ENCODE measurements around the gene AGMAT.

Gene AGMAT

DNA sequence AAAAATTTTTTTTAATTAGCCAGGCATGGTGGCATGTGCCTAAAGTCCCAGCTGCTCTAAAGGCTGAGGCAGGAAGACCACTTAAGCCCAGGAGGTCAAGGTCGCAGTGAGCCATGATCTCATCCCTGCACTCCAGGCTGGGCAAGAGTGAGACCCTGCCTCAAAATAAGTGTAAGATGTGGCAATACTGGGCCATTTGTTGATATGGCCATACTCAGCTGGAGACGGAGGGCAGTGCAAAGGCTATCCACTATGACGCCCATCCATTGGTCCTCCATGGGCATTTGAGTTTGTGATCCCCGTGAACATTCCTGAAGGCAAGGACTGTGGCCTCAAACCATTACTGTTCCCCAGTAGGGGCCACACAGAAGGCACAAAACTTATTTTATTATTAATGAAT, 62.3 kb downstream of the AGMAT start:
- DNase-seq, result no peak
